Measurements from ENCODE around the gene INSL3. TPM values are rescaled to one million over a fixed set of nuclear protein-coding genes. Genes with fewer than 3 reads are reported as not detected.

Gene INSL3
- total RNA-seq, 1 donor from 2014 or later: 0.36 TPM

- peak; percentile 62 for DNase-seq (ENCODE audit: low spot score)
- Mint-ChIP-seq H3K27ac (ENCODE audit: unreplicated experiment) (no peak overlapping the region), H3K36me3 (ENCODE audit: low read depth, unreplicated experiment) (peaks cover 2% of the 10 kb centered on the region)
Measured at GRCh38 chr19:17829855-17830566, 8.7 kb upstream of the INSL3 start.

GRCh38 chr19:17826508-17827056 lies 5.3 kb upstream of the INSL3 start:
- Mint-ChIP-seq H3K4me1 (ENCODE audit: unreplicated experiment) (peaks cover 4% of the 10 kb centered on the region), H3K9me3 (ENCODE audit: unreplicated experiment) (no peaks in the 10 kb centered on the region), H3K36me3 (ENCODE audit: low read depth, unreplicated experiment) (no peaks in the 10 kb centered on the region), H3K27ac (ENCODE audit: unreplicated experiment) (no peak overlapping the region), H3K4me3 (ENCODE audit: unreplicated experiment) (no peak overlapping the region), H3K27me3 (ENCODE audit: unreplicated experiment) (peaks cover 3% of the 10 kb centered on the region)
- TF ChIP-seq CTCF (IDR thresholded peaks at IDR 0.05; ENCODE audit: unreplicated experiment): no peak
- DNase-seq (ENCODE audit: low spot score): no peak

More at GRCh38 chr19:17829855-17830566, 8.7 kb upstream of the INSL3 start:
- H3K27me3 Mint-ChIP-seq (ENCODE audit: unreplicated experiment): peaks cover 3% of the 10 kb centered on the region
- no peak for TF ChIP-seq CTCF (IDR thresholded peaks at IDR 0.05; ENCODE audit: unreplicated experiment)
- no peaks in the 10 kb centered on the region for H3K9me3 Mint-ChIP-seq (ENCODE audit: unreplicated experiment)
- H3K4me3 Mint-ChIP-seq (ENCODE audit: unreplicated experiment): peak overlapping the region; percentile 35
- H3K4me1 Mint-ChIP-seq (ENCODE audit: unreplicated experiment): peaks cover 4% of the 10 kb centered on the region

- no peak for TF ChIP-seq CTCF (IDR thresholded peaks at IDR 0.05; ENCODE audit: unreplicated experiment)
- H3K9me3 Mint-ChIP-seq (ENCODE audit: unreplicated experiment): no peaks in the 10 kb centered on the region
- H3K27ac Mint-ChIP-seq (ENCODE audit: unreplicated experiment): no peak overlapping the region
- no peak for DNase-seq (ENCODE audit: low spot score)
- no peaks in the 10 kb centered on the region for H3K36me3 Mint-ChIP-seq (ENCODE audit: low read depth, unreplicated experiment)
- peaks cover 1% of the 10 kb centered on the region for H3K27me3 Mint-ChIP-seq (ENCODE audit: unreplicated experiment)
- no peak overlapping the region for H3K4me3 Mint-ChIP-seq (ENCODE audit: unreplicated experiment)
- H3K4me1 Mint-ChIP-seq (ENCODE audit: unreplicated experiment): no peaks in the 10 kb centered on the region
Measured at GRCh38 chr19:17824339-17824738, 3.0 kb upstream of the INSL3 start.

- DNase-seq (ENCODE audit: low spot score): no peak
- H3K4me1 Mint-ChIP-seq (ENCODE audit: unreplicated experiment): no peaks in the 10 kb centered on the region
- no peaks in the 10 kb centered on the region for H3K36me3 Mint-ChIP-seq (ENCODE audit: low read depth, unreplicated experiment)
- no peak for TF ChIP-seq CTCF (IDR thresholded peaks at IDR 0.05; ENCODE audit: unreplicated experiment)
- no peak overlapping the region for H3K27ac Mint-ChIP-seq (ENCODE audit: unreplicated experiment)
- no peaks in the 10 kb centered on the region for H3K9me3 Mint-ChIP-seq (ENCODE audit: unreplicated experiment)
- H3K4me3 Mint-ChIP-seq (ENCODE audit: unreplicated experiment): no peak overlapping the region
- peaks cover 3% of the 10 kb centered on the region for H3K27me3 Mint-ChIP-seq (ENCODE audit: unreplicated experiment)
Measured at GRCh38 chr19:17817668-17818363, 3.5 kb downstream of the INSL3 start.

- no peaks in the 10 kb centered on the region for H3K36me3 Mint-ChIP-seq (ENCODE audit: low read depth, unreplicated experiment)
- H3K27me3 Mint-ChIP-seq (ENCODE audit: unreplicated experiment): peaks cover 6% of the 10 kb centered on the region
- TF ChIP-seq CTCF (IDR thresholded peaks at IDR 0.05; ENCODE audit: unreplicated experiment): no peak
- H3K27ac Mint-ChIP-seq (ENCODE audit: unreplicated experiment): no peak overlapping the region
- no peaks in the 10 kb centered on the region for H3K9me3 Mint-ChIP-seq (ENCODE audit: unreplicated experiment)
- H3K4me1 Mint-ChIP-seq (ENCODE audit: unreplicated experiment): no peaks in the 10 kb centered on the region
- H3K4me3 Mint-ChIP-seq (ENCODE audit: unreplicated experiment): no peak overlapping the region
- DNase-seq (ENCODE audit: low spot score): no peak
Measured at GRCh38 chr19:17812099-17812498, 9.2 kb downstream of the INSL3 start.

Data from endothelial cell (in vitro differentiated cells).